HK-2 (cell line): Measurements from ENCODE around the gene KAT6B.

ENCODE experiments used
- DNase-seq: peaks from one replicate; pipeline ENCODE4 v3.0.0-alpha.2; 2018; ENCODE audit not compliant: unreplicated experiment

The KAT6B gene

DNA sequence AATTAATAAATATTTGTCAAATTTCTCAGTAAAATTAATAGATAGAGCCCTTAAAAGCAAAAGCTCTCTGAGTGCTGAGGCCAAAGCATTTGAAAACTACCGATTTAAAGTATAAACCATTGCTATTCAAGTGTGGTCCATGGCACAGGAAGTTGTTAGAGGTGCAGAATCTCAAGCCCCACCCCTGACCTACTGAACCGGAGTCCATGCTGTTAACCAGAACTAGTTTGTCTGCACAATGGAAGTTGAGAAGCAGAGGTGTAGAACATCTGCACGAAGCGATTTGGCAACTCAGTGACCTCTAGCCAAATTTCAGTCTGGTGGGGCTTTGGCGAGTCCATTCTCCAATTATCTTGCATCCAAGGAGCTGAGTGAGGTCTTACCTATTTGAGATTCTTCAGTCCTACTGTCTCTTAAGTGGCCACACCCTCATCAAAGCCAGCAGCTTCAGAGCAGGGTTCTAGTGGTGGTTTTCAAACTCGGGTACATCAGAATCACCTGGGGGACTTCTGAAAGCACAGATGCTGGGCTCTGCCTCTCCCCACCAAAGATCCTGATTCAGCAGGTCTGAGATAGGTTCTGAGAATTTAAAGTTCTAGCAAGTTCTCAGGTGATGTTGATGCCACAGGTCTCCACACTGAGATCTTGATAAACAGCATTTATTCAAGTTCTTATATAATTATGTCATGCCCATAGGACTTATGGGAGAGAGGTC lies 188.3 kb downstream of the KAT6B start:
- no peak for DNase-seq

DNA sequence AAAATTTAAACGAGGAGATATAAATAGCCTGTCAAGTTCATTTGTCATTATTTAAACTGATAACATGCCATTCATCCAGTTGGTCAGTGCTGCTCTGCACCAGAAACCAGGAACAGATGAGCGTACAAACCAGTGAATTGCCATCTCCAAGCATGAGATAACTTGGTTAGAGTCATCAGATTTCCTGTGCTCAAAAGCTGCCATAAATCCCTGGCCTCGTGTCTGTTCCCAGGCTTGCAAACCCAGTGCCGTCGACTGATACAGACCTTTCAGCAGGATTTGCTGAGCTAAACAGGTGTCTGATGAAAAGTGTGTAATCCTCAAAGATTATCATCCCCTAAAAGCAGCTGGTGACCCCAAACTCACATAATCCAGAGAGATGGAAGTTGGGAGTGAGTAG lies 189.0 kb downstream of the KAT6B start:
- no peak for DNase-seq

DNA sequence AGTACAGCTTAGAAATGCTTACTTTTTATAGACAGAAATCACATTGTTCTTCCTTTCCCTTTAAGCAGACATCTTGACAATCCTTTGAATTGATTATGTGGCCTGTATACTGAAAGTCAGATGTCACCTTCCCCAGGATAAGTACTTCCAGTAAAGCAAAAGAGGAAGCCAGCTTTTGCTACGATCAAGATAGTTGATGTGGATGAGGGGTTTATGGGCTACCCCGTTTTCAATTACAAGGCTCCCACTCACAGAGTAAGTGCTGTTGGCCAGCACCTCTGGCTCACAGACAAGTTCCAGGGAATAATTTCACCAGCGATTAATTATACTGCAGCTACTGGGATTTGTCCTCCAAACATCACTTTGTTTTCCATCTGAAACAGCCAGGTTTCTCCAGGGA lies 189.9 kb downstream of the KAT6B start:
- no peak for DNase-seq

DNA sequence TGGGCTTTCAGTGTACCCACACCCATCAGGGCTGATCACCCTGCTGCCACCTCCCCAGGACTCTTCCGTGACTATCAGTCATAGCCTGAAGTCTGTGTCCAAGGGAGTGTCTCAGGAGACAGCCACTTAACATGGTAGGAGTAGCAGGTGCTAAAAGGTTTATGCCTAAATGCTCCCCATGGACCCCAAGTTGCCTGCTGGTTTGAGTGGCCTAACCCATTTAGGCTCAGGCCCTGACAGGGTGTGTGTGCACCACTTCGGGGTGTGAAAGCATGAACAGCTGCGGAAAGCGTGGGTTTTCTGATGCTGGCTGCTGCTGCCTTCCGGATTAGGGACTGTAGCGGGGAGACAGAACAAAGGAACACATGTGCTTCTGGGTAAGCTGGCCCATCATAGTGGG lies 191.9 kb downstream of the KAT6B start:
- DNase-seq, result no peak

DNA sequence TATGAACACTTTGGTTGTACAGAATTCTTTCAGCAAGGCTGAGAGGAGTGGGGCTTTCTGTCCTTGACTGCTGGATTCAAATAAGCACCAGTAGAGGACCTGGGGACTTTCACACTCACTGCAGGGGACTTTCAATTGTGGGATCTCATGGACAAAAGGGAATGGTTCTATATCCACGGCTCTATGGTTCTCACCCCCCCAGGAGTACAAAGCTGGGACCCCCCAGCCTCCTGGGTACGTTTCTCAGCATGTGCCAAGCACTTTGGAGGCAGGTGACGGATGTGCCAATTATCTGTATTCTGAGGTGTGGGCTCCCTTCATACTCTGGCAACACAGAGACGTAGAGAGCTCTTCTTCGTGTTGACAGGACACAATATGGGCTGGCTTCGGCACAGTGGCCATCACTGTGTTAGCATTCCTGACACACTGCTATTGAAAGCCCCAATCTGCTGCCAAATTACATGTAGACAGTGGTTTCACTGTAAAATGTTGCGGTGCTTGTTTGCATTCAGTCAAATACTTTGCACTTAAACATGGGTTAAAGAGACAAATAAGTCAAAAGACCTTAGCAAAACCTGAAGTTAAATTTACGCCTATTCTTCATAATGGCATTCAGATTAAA lies 192.4 kb downstream of the KAT6B start:
- no peak for DNase-seq

DNA sequence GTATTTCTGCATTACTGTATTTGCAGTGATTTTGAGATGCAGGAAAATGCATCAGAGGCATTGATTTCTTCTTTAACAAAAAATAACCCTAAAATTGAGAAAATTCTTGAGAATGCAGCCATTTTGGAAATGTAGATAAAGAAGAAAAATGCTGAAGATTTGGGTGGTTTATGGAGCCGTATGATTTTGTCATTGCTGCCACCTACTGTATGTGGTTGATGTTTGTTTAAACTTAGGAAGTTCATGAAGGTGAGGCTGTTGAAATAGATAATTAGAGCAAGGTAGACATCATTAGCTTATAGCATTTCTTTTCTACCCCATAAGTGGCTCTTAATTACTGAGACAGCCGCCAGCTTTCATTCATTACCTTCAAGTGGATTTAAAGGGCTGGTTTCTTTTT lies 193.0 kb downstream of the KAT6B start:
- DNase-seq, result no peak

DNA sequence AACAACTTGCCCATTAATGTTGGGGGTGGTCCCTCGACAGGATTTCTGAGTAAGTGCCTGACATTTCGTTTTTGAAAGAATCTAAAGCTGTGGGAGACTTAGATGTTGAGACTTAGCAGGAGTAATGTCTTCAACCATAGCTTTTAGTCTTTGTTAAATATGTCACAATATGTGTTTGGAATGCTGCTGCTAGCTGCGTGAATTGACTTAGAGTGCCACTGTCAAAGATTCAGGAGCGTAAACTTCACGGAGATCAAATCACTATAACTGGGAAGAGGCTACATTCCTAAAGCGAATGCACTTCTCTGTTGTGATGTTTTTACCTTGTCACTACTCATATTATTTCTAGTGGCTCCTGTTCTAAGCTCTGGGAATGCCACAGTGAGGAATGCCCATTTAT lies 193.8 kb downstream of the KAT6B start:
- DNase-seq, result no peak

DNA sequence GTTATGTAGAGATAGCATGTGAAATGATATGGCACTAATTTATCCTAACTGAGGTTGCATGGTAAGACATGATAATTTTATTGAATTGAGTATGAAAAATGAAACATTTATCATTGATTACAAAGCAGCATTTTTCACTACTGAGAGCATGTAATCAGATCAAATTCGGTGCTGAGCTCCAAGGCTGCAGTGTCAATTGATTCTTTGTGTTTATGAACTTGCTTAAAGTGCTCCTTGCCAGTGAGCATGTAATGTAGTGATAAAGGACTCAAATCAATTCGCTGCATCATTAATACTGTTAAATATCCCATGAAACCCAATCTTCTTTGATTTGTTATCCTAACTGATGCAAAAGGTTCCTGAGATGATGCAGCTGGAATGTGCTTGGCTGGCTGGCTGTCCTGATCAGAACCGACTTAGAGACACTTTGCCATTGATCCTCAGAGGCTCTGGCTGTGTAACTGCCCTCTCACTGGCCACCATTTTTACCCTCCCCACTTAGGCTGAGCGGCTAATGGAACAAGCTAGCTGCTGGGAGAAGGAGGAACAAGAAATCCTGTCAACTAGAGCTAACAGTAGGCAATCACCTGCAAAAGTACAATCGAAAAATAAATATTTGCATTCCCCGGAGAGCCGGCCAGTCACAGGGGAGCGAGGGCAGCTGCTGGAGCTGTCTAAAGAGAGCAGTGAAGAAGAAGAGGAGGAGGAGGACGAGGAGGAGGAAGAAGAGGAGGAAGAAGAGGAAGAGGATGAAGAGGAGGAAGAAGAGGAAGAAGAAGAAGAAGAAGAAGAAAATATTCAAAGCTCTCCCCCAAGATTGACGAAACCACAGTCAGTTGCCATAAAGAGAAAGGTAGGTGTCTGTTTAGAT lies 195.2 kb downstream of the KAT6B start:
- DNase-seq, result no peak

DNA sequence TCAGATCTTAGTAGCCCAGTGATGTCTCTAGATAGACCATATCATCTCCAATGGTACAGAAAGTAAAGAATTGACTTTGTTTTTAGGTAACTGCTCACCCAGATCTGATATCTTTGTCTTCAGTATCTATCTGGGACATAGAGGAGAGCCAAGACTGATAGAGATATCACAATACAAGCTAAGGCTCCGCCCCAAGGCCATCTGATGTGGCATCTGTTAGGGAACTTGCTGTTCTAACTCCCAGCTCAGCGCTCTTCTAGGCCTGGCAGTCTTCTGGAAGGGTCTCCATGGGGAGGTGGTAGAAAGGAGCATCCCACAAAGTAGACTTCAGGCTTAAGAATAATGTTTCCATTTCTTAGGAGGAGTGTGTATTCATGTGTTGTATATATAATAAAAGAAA lies 196.7 kb downstream of the KAT6B start:
- DNase-seq, result no peak

DNA sequence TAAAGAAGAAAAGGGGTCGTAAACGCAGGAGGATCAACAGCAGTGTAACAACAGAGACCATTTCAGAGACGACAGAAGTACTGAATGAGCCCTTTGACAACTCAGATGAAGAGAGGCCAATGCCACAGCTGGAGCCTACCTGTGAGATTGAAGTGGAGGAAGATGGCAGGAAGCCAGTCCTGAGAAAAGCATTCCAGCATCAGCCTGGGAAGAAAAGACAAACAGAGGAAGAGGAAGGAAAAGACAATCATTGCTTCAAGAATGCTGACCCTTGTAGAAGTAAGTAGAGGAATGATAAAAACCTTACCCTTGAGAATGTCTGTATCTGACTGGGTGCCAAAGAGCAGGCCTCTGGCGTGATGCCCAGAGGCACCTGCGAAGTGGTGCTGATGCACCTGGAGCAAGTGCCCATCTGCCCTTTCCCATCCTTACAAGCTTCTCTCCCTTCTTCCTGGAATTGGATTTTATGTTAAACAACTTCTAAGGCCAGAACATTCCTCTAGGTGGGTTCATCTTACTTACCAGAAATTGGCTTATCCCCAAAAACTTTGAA lies 198.6 kb downstream of the KAT6B start:
- DNase-seq, result no peak

DNA sequence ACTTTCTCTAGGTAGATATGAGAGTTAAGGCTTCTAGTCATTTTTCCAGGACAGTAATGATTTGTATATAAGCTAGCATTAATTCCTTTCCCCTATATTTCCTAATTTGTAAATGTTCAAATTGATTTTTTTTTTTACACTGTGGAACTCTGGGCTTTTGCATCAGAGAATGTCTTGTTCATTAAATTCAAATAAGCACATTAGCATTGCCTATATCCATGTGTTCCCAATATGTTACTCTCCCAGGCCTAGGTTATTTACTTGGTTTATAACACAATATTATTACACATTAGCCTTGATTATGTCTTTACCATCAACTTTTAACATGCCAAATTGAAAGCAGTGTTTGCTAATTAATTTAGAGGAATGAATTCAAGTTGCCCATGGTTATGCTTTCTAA lies 201.6 kb downstream of the KAT6B start:
- DNase-seq, result no peak

DNA sequence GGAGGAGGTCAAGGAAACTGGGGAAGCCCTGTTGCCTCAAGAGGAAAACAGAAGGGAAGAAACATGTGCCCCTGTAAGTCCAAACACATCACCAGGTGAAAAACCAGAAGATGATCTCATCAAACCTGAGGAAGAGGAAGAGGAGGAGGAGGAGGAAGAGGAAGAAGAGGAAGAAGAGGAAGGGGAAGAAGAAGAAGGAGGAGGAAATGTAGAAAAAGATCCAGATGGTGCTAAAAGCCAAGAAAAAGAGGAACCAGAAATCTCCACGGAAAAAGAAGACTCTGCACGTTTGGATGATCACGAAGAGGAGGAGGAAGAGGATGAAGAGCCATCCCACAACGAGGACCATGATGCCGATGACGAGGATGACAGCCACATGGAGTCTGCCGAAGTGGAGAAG lies 202.3 kb downstream of the KAT6B start:
- no peak for DNase-seq

DNA sequence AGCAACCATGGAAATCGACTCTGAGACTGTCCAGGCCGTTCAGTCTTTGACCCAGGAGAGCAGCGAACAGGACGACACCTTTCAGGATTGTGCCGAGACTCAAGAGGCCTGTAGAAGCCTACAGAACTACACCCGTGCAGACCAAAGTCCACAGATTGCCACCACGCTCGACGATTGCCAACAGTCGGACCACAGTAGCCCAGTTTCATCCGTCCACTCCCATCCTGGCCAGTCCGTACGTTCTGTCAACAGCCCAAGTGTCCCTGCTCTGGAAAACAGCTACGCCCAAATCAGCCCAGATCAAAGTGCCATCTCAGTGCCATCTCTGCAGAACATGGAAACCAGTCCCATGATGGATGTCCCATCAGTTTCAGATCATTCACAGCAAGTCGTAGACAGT lies 203.0 kb downstream of the KAT6B start:
- no peak for DNase-seq

DNA sequence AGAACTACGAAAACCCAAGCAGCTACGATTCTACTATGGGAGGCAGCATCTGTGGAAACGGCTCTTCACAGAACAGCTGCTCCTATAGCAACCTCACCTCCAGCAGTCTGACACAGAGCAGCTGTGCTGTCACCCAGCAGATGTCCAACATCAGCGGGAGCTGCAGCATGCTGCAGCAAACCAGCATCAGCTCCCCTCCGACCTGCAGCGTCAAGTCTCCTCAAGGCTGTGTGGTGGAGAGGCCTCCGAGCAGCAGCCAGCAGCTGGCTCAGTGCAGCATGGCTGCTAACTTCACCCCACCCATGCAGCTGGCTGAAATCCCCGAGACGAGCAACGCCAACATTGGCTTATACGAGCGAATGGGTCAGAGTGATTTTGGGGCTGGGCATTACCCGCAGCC lies 203.5 kb downstream of the KAT6B start:
- no peak for DNase-seq

DNA sequence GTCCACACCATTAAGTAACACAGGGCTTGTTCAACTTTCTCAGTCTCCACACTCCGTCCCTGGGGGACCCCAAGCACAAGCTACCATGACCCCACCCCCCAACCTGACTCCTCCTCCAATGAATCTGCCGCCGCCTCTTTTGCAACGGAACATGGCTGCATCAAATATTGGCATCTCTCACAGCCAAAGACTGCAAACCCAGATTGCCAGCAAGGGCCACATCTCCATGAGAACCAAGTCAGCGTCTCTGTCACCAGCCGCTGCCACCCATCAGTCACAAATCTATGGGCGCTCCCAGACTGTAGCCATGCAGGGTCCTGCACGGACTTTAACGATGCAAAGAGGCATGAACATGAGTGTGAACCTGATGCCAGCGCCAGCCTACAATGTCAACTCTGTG lies 204.0 kb downstream of the KAT6B start:
- DNase-seq, result no peak

DNA sequence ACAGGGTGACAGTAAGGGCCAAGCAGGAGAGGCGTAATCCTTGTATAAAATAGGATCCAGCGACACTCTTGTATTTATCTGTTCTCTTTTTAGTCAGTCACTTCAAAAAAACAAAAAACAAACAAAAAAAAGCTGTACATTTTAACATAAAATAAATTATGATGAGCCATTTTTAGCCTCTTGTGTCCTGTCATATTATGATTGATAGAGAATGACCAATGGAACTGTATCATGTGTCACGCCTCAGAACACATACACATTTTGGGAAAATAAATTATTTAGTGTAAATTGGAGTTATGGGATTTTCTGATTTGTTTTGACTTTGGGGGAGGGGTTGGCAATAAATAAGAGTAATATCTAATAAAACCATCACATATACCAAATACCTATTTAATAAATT lies 205.7 kb downstream of the KAT6B start:
- no peak for DNase-seq

DNA sequence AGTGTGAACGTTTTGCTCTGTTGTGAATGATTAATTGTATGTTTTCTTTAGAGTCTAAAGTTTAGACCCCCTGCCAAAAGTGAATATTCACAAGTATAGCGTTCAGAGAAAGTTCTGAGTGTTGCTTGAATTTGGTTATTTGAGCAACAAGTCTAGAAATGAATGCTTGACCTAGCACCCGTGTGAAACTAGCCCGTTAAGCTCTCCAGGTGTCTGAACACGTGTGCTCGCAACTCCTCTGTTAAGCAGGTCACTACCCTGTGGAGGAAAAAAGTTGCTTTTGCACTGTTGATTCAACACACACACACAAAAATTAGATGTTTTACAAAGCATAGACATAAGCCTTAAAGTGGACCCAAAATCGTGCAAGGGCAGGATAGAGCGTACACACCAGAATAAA lies 206.4 kb downstream of the KAT6B start:
- no peak for DNase-seq

DNA sequence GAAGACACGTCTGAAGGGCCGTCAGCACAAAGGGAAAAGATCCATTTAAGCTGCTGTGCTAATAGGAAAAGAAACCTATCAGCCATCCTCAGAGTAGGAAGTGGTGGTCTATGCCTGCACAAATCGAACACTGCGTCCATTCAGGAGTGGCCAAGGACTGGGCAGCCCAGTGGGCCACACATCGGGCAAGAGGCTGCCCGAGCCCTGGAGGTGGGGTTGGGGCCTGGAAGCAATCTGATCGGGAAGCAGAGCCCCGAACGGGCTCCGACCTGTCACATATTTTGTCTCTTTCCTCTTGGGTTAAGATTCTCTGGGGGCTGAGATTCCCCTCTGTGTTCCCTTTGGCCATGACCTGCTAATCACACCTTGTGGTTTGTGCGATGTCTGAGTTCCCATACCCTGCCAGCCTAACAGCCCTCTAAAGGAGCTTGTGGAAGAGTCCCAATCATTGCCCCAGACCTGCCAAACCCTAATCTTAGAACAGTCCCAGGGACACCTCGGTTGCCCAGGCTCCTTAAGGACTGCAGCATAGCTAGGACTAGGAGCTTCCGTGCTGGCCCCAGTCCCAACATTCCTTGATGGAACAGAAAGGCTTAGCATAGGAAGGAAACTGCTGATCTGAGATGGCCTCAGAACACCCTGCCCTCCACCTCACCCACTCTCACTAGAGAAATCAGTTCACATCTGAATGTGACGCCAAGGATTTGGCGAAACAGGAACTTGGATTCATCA lies 207.2 kb downstream of the KAT6B start:
- DNase-seq, result no peak

DNA sequence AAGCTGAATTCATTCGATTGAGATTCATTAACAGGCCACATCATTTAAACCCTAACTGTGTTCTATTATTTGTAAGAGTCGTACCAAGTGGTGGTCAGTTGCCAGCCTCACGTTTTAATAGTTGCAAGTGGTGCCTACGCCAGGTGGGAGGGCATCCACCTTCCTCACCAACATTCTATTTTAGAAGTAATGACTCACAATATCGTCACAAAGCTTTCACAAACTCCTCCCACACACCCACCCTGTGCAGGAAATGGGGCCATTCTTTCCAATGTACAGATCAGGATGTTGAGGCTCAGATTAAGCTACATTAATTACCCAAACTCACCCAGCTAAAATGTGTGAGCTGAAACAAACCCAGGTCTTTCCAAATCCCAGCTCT lies 207.7 kb downstream of the KAT6B start:
- no peak for DNase-seq

DNA sequence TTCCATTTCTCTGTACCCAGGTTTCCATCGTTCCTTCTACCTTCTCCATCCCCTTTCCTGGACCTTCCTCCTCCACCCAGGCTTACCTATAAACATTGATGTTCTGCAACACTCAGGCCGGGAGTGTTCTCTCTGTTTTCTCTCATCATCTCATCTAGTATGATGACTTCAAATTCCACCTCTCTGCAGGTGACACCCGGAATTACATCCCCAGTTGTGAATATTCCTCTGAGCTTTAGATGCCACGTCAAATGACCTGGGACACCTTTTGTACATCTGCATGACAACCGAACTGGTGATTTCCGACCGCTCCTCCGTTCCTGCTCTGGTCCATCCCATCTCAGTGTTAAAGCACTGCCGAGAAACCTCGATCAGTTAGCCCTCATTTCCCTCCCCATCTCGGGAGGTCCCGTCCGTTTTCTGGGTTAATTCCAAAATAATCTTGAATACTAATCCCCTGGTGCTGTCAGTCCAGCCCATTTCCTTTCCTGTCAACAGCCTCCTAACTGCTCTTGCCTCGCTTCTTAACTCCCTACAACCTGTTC lies 208.4 kb downstream of the KAT6B start:
- no peak for DNase-seq

DNA sequence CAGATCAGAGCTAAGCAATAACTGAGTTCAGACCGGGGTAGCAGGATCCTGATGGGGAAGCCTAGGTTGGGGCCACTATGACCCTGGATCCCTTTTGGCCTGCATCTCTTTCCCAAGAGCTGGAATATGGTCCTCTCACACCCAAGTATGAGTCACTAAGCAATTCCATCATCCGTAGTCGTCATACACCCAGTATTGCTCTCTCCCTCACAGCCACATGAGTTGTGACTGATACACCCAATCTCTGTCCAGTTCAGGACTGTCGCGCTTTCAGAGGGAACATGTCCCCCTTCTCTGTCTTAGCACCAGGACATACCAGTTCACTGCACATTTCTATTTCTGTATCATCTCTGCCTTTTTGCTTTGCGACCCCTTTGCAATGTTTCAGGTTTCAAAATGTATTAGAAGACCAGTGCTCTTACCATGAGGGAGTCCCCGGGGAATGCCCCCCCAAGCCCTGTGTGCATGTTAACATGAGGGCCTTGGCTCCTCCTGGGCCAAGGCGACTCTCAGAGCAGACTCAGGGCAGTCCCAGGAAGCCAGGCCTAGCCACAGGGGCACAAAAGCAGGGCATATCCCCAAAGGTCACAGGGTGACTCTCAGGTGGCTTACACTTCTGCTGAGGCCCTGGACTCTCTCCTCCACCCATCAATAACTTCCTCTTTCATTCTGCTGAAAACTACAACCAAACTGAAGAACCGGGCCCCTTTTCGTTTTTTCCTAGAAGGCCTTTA lies 209.7 kb downstream of the KAT6B start:
- DNase-seq, result no peak
